SK-N-SH (cell line): ENCODE measurements around the gene ZC3H10. TPM values are rescaled to one million over a fixed set of nuclear protein-coding genes. Genes with fewer than 3 reads are reported as not detected.

ENCODE experiments used
- CTCF ChIA-PET: fragments of 300-600, 350-600 bp; formaldehyde crosslinking; extraction: SDS; loops from one replicate; lab custom pipeline; 2021; lab: Yijun Ruan, JAX
- POLR2A ChIA-PET: fragments of 350-600 bp; sonication (Branson Sonifier 250); formaldehyde crosslinking; extraction: SDS; loops from one replicate; lab custom pipeline; 2020; ENCODE audit warnings: antibody characterized with exemption, inconsistent platforms; lab: Yijun Ruan, JAX
- DNase-seq: peaks from one replicate; pipeline ENCODE4 v3.0.0; 2012
- H2AFZ ChIP-seq: fragments of 200-600 bp; sonication (generic); 2 replicates; pipeline ENCODE4 v1.8.1; 2016; ENCODE audit warnings: antibody characterized with exemption, mild to moderate bottlenecking, low read depth
- H3F3A ChIP-seq: fragments of 200-600 bp; sonication (generic); replicated peaks from 2 replicates; pipeline ENCODE3; 2016; ENCODE audit warnings: antibody characterized with exemption, mild to moderate bottlenecking; ENCODE audit not compliant: insufficient read depth
- H3K27ac ChIP-seq, 2 experiments: fragments of 200-500 bp in 1 of 2; fragments of 200-600 bp in 1 of 2; sonication (Bioruptor generic) in 1 of 2; sonication (generic), shearing (Covaris generic) in 1 of 2; 2 replicates each; pipeline versions ENCODE4 v1.5.1 to v1.6.1; 2014 to 2016; ENCODE audit warnings: low read depth in 2 of 2, inconsistent platforms in 1 of 2, low read length in 1 of 2, mild to moderate bottlenecking in 1 of 2, mixed read lengths in 1 of 2
- H3K27me3 ChIP-seq: fragments of 200-600 bp; sonication (generic), shearing (Covaris generic); 2 replicates; pipeline ENCODE4 v1.6.1; 2016; ENCODE audit warnings: mixed run types; ENCODE audit not compliant: insufficient read depth
- H3K36me3 ChIP-seq, 2 experiments: fragments of 200-500 bp in 1 of 2; fragments of 200-600 bp in 1 of 2; sonication (Bioruptor generic) in 1 of 2; sonication (generic) in 1 of 2; replicated peaks in 1 of 2; 2 replicates each; pipeline versions ENCODE3 to v1.5.1; 2014 to 2016; ENCODE audit warnings: low read length in 1 of 2, mild to moderate bottlenecking in 1 of 2; ENCODE audit not compliant: insufficient read depth in 2 of 2, control insufficient read depth in 1 of 2
- H3K4me1 ChIP-seq, 2 experiments: fragments of 200-500 bp in 1 of 2; fragments of 200-600 bp in 1 of 2; sonication (Bioruptor generic) in 1 of 2; sonication (generic), shearing (Covaris generic) in 1 of 2; 2 replicates each; pipeline versions ENCODE4 v1.5.1 to v1.6.1; 2014 to 2016; ENCODE audit warnings: low read depth in 1 of 2, low read length in 1 of 2, mixed run types in 1 of 2; ENCODE audit not compliant: insufficient read depth in 2 of 2, control insufficient read depth in 1 of 2
- H3K4me2 ChIP-seq: fragments of 200-600 bp; sonication (generic), shearing (Covaris generic); 2 replicates; pipeline ENCODE4 v1.6.1; 2017; ENCODE audit warnings: mixed run types
- H3K4me3 ChIP-seq, 2 experiments: fragments of 200-500 bp in 1 of 2; fragments of 200-600 bp in 1 of 2; sonication (Bioruptor generic) in 1 of 2; sonication (generic), shearing (Covaris generic) in 1 of 2; 2 replicates each; pipeline versions ENCODE4 v1.5.1 to v1.8.1; 2014 to 2016; ENCODE audit warnings: low read depth in 2 of 2, inconsistent platforms in 1 of 2, low read length in 1 of 2, mild to moderate bottlenecking in 1 of 2, mixed read lengths in 1 of 2, moderate library complexity in 1 of 2
- H3K79me2 ChIP-seq: fragments of 200-600 bp; sonication (generic); 2 replicates; pipeline ENCODE4 v1.8.1; 2017; ENCODE audit warnings: mild to moderate bottlenecking; ENCODE audit not compliant: insufficient read depth
- H3K9ac ChIP-seq: fragments of 200-600 bp; sonication (generic); 2 replicates; pipeline ENCODE4 v1.6.1; 2017; ENCODE audit warnings: mixed run types
- H3K9me2 ChIP-seq: fragments of 200-600 bp; sonication (generic); 2 replicates; pipeline ENCODE4 v1.6.1; 2017; ENCODE audit warnings: mixed run types
- H3K9me3 ChIP-seq: fragments of 200-600 bp; sonication (generic); 2 replicates; pipeline ENCODE4 v1.6.1; 2017; ENCODE audit warnings: mixed run types, mild to moderate bottlenecking, moderate library complexity
- H4K20me1 ChIP-seq: fragments of 200-600 bp; sonication (generic); 2 replicates; pipeline ENCODE4 v1.6.1; 2017; ENCODE audit warnings: mild to moderate bottlenecking, mixed run types; ENCODE audit not compliant: insufficient read depth
- FOSL2 ChIP-seq: IDR thresholded peaks from 2 replicates; pipeline ENCODE4 v1.4.0; 2012; ENCODE audit warnings: low read depth, mild to moderate bottlenecking, moderate library complexity, borderline replicate concordance
- GABPA ChIP-seq: IDR thresholded peaks from 2 replicates; pipeline ENCODE4 v1.4.0; 2012; ENCODE audit warnings: low read depth, mild to moderate bottlenecking
- JUND ChIP-seq: IDR thresholded peaks from 2 replicates; pipeline ENCODE4 v1.4.0; 2012
- MEF2A ChIP-seq: IDR thresholded peaks from 2 replicates; pipeline ENCODE4 v1.4.0; 2012; ENCODE audit warnings: low read depth, borderline replicate concordance
- PBX3 ChIP-seq: IDR thresholded peaks from 2 replicates; pipeline ENCODE4; 2012
- POLR2AphosphoS5 ChIP-seq: IDR thresholded peaks from 2 replicates; pipeline ENCODE4 v1.6.1; 2012; ENCODE audit warnings: low read depth, low read length
- RFX5 ChIP-seq: IDR thresholded peaks from 2 replicates; pipeline ENCODE4 v1.6.1; 2012; ENCODE audit warnings: mild to moderate bottlenecking, improper control_type of control experiment, low read length
- SIN3A ChIP-seq: IDR thresholded peaks from 2 replicates; pipeline ENCODE4 v1.6.1; 2012; ENCODE audit warnings: low read depth, mild to moderate bottlenecking, low read length, moderate library complexity, borderline replicate concordance
- TAF1 ChIP-seq: IDR thresholded peaks from 2 replicates; pipeline ENCODE4 v1.6.1; 2012; ENCODE audit warnings: low read depth, mild to moderate bottlenecking, low read length, moderate library complexity, borderline replicate concordance
- TCF12 ChIP-seq: IDR thresholded peaks from 2 replicates; pipeline ENCODE4 v1.4.0; 2012
- YY1 ChIP-seq: IDR thresholded peaks from 2 replicates; pipeline ENCODE4 v1.4.0; 2012; ENCODE audit warnings: low read depth, mild to moderate bottlenecking
- WGBS: methylation state at CpG from one replicate; pipeline ENCODE4 v1.1.6; 2017; ENCODE audit warnings: low lambda C conversion rate; 5-methylcytosine and 5-hydroxymethylcytosine counted together
- polyA plus RNA-seq, 3 experiments: library from polyadenylated mRNA; depleted of rRNA; stranded (reverse); fragments of >200 nt; gene quantifications; 2 replicates each; pipeline ENCODE4 v1.2.3, GENCODE V29; 2012
- TF ChIP-seq, protein P1 (sequence below): IDR thresholded peaks from 2 replicates; pipeline ENCODE4 v1.6.1; 2012; ENCODE audit warnings: mild to moderate bottlenecking, low read depth, low read length, moderate library complexity
- TF ChIP-seq, protein P2 (sequence below): IDR thresholded peaks from 2 replicates; pipeline ENCODE4 v1.4.0; 2012; ENCODE audit warnings: low read depth, borderline replicate concordance

Gene ZC3H10
- polyA plus RNA-seq, 1 of the 3 experiments (the other 2 are of a cell fraction): 2.0 TPM

DNA sequence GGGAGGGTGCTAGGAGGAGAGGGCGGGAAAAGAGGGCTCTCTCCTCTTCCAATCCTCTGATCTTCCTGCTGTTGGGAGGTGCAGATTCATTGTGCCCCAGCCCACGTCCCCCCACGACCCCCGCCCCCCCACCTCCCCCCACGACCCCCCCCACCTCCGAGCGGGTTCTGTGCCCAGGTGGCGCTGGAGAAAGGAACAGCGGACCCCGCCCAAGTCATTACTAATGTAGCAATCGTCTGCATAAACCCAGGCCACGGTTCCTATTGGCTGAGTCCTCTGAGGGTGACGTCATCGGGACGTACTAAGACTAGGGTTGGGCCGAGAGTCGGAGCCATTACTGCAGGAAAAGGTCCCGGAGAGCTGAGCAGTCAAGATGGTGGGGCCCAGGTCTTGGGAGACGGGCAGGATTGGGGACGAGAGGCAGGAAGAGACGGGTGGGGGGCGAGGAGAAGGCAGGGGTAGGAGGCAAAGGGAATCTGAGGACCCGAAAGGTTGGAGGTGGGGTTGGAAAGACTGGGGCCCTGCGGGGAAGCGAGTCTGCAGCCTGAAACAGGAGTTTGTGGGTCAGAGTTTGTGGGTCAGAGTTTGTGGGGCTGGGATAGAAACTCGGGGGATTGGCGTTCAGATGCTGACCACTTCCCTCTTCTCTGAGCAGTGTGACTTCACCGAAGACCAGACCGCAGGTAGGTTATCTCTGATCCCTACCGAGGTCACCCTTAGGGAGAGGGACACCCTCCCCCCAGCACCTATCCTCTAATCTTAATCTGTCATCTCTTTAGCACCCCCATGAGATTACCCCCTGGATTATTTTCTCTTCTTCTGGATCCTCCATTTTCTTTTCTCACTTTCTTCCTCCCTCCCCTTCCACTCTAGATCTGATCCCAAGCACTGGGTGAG lies 40.2 kb downstream of the ZC3H10 start, which contains the start of gene MYL6:
MYL6 (plus strand) TSS at position 331 of the 897 bp plus-strand sequence; CDS start at position 374, 43 bp downstream.
- Histone ChIP-seq H2AFZ (0 out of 2 replicates have a peak within 1 kb of the TSS, but pooled peaks have one; percentile 48), H3K36me3 (peaks cover 45 to 49% of the 10 kb centered on the region in 2 experiments), H3K9me2 (no peaks in the 10 kb centered on the region), H3K4me3 (peak within 1 kb of the TSS; percentile 82 to 87), H3K4me1 (peaks cover 30 to 39% of the 10 kb centered on the region in 2 experiments; a peak in 3 of 4 replicates), H3K27ac (peak within 1 kb of the TSS; percentile 82 to 89), H3K79me2 (peaks cover 67% of the 10 kb centered on the region), H3K27me3 (no peaks in the 10 kb centered on the region), H3K9ac (peak within 1 kb of the TSS; percentile 94), H3K9me3 (no peaks in the 10 kb centered on the region), H3F3A (peaks cover 50% of the 10 kb centered on the region), H3K4me2 (peak within 1 kb of the TSS; percentile 97), H4K20me1 (peaks cover 38% of the 10 kb centered on the region)
- WGBS: under 1% methylated on average over 28 of the region's 30 CpGs
- TF ChIP-seq, protein P1, sequence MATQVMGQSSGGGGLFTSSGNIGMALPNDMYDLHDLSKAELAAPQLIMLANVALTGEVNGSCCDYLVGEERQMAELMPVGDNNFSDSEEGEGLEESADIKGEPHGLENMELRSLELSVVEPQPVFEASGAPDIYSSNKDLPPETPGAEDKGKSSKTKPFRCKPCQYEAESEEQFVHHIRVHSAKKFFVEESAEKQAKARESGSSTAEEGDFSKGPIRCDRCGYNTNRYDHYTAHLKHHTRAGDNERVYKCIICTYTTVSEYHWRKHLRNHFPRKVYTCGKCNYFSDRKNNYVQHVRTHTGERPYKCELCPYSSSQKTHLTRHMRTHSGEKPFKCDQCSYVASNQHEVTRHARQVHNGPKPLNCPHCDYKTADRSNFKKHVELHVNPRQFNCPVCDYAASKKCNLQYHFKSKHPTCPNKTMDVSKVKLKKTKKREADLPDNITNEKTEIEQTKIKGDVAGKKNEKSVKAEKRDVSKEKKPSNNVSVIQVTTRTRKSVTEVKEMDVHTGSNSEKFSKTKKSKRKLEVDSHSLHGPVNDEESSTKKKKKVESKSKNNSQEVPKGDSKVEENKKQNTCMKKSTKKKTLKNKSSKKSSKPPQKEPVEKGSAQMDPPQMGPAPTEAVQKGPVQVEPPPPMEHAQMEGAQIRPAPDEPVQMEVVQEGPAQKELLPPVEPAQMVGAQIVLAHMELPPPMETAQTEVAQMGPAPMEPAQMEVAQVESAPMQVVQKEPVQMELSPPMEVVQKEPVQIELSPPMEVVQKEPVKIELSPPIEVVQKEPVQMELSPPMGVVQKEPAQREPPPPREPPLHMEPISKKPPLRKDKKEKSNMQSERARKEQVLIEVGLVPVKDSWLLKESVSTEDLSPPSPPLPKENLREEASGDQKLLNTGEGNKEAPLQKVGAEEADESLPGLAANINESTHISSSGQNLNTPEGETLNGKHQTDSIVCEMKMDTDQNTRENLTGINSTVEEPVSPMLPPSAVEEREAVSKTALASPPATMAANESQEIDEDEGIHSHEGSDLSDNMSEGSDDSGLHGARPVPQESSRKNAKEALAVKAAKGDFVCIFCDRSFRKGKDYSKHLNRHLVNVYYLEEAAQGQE: peak; percentile 77
- TF ChIP-seq RFX5 (peak; percentile 87), FOSL2 (peak; percentile 53; the same call in 1 of the 2 replicates), TCF12 (no peak), SIN3A (peak; percentile 93; the same call in 1 of the 2 replicates), TAF1 (peak; percentile 99), POLR2AphosphoS5 (peak; percentile 99), PBX3 (peak; percentile 61), GABPA (no peak), MEF2A (no peak), YY1 (peak; percentile 90), JUND (peak; percentile 72)
- TF ChIP-seq, protein P2, sequence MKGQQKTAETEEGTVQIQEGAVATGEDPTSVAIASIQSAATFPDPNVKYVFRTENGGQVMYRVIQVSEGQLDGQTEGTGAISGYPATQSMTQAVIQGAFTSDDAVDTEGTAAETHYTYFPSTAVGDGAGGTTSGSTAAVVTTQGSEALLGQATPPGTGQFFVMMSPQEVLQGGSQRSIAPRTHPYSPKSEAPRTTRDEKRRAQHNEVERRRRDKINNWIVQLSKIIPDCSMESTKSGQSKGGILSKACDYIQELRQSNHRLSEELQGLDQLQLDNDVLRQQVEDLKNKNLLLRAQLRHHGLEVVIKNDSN: no peak
- ChIA-PET POLR2A (interaction anchor here (1.0 to 2.5 kb wide), 8 partner anchors 9 to 111 kb away, joined by 3 to 19 read pairs (median 5); partner anchors contain the start of genes ESYT1, SMARCC2 and ZC3H10), CTCF (interaction anchor here (0.6 to 3.6 kb wide), 9 partner anchors 11 to 64 kb away, joined by 3 to 14 read pairs (median 3); partner anchors contain the start of genes ESYT1, SMARCC2 and ZC3H10)
- peak; percentile 90 for DNase-seq
